ENCODE measurements around the gene CCL3.

DNA sequence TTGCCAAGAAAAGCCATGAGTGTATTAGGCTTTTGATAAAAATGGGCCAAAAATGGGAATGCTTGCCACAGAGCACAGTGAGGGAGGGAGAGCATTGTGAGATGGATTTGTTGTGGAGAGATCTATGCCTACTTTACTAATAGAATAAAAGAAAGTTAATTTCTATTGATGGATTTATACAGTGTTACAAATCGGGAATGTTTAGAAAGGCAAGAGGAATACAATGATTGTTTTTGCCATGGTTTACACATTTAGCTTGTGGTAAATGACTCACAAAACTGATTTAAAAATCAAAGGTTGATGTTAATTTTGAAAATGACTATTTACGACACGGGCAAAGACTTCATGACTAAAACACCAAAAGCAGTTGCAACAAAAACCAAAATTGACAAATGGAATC lies 30.3 kb upstream of the CCL3 start:
- TF ChIP-seq, protein P1, sequence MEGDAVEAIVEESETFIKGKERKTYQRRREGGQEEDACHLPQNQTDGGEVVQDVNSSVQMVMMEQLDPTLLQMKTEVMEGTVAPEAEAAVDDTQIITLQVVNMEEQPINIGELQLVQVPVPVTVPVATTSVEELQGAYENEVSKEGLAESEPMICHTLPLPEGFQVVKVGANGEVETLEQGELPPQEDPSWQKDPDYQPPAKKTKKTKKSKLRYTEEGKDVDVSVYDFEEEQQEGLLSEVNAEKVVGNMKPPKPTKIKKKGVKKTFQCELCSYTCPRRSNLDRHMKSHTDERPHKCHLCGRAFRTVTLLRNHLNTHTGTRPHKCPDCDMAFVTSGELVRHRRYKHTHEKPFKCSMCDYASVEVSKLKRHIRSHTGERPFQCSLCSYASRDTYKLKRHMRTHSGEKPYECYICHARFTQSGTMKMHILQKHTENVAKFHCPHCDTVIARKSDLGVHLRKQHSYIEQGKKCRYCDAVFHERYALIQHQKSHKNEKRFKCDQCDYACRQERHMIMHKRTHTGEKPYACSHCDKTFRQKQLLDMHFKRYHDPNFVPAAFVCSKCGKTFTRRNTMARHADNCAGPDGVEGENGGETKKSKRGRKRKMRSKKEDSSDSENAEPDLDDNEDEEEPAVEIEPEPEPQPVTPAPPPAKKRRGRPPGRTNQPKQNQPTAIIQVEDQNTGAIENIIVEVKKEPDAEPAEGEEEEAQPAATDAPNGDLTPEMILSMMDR (tag by site-specific recombination; IDR thresholded peaks at IDR 0.05), result no peak
- TF ChIP-seq, protein P2, sequence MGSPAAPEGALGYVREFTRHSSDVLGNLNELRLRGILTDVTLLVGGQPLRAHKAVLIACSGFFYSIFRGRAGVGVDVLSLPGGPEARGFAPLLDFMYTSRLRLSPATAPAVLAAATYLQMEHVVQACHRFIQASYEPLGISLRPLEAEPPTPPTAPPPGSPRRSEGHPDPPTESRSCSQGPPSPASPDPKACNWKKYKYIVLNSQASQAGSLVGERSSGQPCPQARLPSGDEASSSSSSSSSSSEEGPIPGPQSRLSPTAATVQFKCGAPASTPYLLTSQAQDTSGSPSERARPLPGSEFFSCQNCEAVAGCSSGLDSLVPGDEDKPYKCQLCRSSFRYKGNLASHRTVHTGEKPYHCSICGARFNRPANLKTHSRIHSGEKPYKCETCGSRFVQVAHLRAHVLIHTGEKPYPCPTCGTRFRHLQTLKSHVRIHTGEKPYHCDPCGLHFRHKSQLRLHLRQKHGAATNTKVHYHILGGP (tag by site-specific recombination; IDR thresholded peaks at IDR 0.05), result no peak
- TF ChIP-seq, protein P3, sequence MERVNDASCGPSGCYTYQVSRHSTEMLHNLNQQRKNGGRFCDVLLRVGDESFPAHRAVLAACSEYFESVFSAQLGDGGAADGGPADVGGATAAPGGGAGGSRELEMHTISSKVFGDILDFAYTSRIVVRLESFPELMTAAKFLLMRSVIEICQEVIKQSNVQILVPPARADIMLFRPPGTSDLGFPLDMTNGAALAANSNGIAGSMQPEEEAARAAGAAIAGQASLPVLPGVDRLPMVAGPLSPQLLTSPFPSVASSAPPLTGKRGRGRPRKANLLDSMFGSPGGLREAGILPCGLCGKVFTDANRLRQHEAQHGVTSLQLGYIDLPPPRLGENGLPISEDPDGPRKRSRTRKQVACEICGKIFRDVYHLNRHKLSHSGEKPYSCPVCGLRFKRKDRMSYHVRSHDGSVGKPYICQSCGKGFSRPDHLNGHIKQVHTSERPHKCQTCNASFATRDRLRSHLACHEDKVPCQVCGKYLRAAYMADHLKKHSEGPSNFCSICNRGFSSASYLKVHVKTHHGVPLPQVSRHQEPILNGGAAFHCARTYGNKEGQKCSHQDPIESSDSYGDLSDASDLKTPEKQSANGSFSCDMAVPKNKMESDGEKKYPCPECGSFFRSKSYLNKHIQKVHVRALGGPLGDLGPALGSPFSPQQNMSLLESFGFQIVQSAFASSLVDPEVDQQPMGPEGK (tag by site-specific recombination; IDR thresholded peaks at IDR 0.05), result no peak
- no peak for TF ChIP-seq ZNF292 (tag by site-specific recombination; IDR thresholded peaks at IDR 0.05; ENCODE audit: borderline replicate concordance, low read depth)
- TF ChIP-seq ZNF274 (IDR thresholded peaks at IDR 0.05; ENCODE audit: low read length), result no peak
- TF ChIP-seq ZNF274 (tag by site-specific recombination; IDR thresholded peaks at IDR 0.05; ENCODE audit: borderline replicate concordance), result no peak
- no peak for TF ChIP-seq HOXA7 (CRISPR knock-in tag; IDR thresholded peaks at IDR 0.05; ENCODE audit: borderline replicate concordance)
- TF ChIP-seq, protein P4, sequence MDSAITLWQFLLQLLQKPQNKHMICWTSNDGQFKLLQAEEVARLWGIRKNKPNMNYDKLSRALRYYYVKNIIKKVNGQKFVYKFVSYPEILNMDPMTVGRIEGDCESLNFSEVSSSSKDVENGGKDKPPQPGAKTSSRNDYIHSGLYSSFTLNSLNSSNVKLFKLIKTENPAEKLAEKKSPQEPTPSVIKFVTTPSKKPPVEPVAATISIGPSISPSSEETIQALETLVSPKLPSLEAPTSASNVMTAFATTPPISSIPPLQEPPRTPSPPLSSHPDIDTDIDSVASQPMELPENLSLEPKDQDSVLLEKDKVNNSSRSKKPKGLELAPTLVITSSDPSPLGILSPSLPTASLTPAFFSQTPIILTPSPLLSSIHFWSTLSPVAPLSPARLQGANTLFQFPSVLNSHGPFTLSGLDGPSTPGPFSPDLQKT (IDR thresholded peaks at IDR 0.05; ENCODE audit: borderline replicate concordance, low read depth, low read length), result no peak
- TF ChIP-seq ZNF266 (tag by site-specific recombination; IDR thresholded peaks at IDR 0.05; ENCODE audit: low read depth), result no peak
- no peak for TF ChIP-seq ZNF596 (tag by site-specific recombination; IDR thresholded peaks at IDR 0.05)

Measured in HEK293 (cell line).